Renal cortex interstitium (tissue), 15 donors: Measurements from ENCODE around the gene NCOA1. TPM values are rescaled to one million over a fixed set of nuclear protein-coding genes. Genes with fewer than 3 reads are reported as not detected.
A peak's percentile ranks its signal among the peaks of the same experiment; 100 is the strongest.
"Not testable (repeated sequence)": the region's sequence is repeated elsewhere in the genome, so short reads cannot be mapped to it uniquely, and the experiment has no call there.

Experiments used
- DNase-seq, 11 donors: peaks; one replicate each; pipeline ENCODE4 v3.0.0-alpha.2; 2013; ENCODE audit warnings: low read depth in 9 of 11, low spot score in 4 of 11; ENCODE audit errors: extremely low read depth in 1 of 11
- long read RNA-seq, 16 experiments: transcript quantifications; one replicate each; lab custom pipeline, GENCODE V29; 2026
- polyA plus RNA-seq, 3 donors: library from polyadenylated mRNA; unstranded; fragments of 120-200 nt; gene quantifications; one replicate each; pipeline ENCODE4 v1.2.1, GENCODE V29; 2013; ENCODE audit not compliant: insufficient read length in 3 of 3

The NCOA1 gene
- polyA plus RNA-seq, result 10 to 100 TPM; 41.3 to 44.6 (median 43.7) TPM
- long read RNA-seq, donor 1, result 0 reads
- long read RNA-seq, donor 2, result 0 reads
- long read RNA-seq, donor 3, partial matches to known transcripts, result 13 of 15 reads
- long read RNA-seq, donor 3, other reads (novel, unspliced or antisense), result 0 of 15 reads
- long read RNA-seq, donor 4, result 0 reads
- long read RNA-seq, donor 5, result 0 reads
- long read RNA-seq, donor 6, partial matches to known transcripts, result 0 of 5 reads
- long read RNA-seq, donor 6, other reads (novel, unspliced or antisense), result 5 of 5 reads
- long read RNA-seq, donor 7, result 0 reads
- long read RNA-seq, donor 8, partial matches to known transcripts, result 0 of 7 reads
- long read RNA-seq, donor 8, other reads (novel, unspliced or antisense), result 5 of 7 reads
- long read RNA-seq, donor 9, result 0 reads
- long read RNA-seq, donor 10, partial matches to known transcripts, result 0 of 5 reads
- long read RNA-seq, donor 10, other reads (novel, unspliced or antisense), result 5 of 5 reads
- long read RNA-seq, donor 11, partial matches to known transcripts, result 5 of 6 reads
- long read RNA-seq, donor 11, other reads (novel, unspliced or antisense), result 0 of 6 reads
- long read RNA-seq, donor 12, result 0 reads
- long read RNA-seq, donor 13, partial matches to known transcripts, result 15 of 23 reads
- long read RNA-seq, donor 13, other reads (novel, unspliced or antisense), result 7 of 23 reads
- long read RNA-seq, donor 14, result 0 reads
- long read RNA-seq, donor 15, result 0 reads
- long read RNA-seq, donor 16, partial matches to known transcripts, result 7 of 13 reads
- long read RNA-seq, donor 16, other reads (novel, unspliced or antisense), result 6 of 13 reads

DNA sequence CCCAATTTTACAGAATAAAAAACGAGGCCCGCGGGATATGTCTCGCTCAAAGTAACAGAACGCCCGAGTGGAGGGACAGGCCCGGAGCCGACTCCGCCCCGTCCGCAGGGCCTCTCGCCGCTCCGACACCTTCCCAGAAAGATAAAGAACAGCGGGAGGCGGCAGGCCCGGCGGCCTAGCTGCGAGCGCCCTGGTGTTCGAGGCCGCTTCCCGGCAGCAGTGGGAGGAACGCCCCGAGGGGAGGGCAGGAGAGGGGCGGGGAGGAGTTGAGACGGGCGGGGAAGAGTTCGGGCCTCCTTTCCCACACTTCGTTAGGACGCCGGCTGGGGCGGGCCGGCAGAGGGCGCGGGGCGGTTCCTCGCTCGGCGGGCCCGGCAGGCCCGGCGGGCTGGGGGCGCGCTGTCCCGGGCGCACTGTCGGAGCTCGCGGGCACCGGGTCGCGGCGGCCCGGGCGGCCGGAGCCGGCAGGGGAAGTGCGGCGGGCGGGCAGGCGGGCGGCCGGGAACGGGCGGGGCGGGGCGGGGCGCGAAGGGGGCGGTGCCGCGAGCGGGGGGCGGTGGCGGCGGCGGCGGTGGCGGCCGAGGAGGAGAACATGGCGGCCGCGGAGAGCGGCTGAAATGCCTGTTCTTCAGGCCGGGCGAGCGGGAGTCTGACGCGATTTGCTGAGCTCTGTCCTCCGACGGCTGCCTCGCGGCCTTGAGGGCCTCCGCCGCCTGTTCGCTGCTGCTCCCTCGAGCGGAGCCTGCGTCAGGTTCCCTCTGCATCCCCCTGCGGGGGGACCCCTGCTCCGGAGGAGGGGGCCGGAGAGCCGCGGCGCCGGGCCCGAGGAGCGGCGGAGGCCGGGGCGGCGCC lies at the start of gene NCOA1:
Gene NCOA1, plus strand, starts transcription at position 565 of the 852 bp plus-strand sequence. CDS start 167,424 bp downstream, outside the sequence.
- peak in 9 of 11 donors; percentile 64 to 85 (median 79) for DNase-seq

DNA sequence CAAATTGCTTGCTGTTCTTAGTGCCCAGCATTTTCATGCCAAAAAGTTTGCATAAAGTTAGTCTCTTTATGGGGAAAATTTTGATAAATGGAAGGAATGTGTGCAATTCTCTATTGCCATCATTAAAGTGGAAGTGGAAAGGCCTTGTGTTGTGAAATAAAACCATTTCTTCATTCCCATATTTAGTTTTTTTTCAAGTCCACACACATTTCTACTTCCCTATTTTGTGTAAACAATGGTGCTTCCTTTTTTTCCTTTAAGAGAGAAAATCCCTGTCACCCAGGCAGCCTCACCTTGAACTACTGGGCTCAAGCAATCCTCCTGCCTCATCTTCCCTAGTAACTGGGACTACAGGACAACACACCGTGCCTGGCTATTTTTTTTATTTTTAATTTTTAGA lies 42.3 kb upstream of the NCOA1 start:
- no peak for DNase-seq

DNA sequence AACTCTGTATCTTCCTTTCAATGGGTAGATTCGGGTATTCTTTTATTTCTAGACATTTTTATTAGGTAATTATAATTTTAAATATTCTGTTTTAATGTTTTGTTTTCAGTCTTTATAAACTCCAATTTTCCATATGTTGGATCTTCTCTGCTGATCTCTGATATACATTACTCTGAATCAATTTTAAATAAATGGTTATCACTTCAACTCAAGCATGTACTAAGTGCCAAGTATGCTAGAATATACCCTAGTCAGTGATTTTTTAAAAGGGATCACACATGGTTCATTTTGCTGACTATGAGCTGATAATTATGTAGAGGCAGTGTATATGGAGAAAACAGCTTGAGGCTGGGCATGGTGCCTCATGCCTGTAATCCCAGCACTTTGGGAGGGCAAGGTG lies 41.7 kb upstream of the NCOA1 start:
- DNase-seq, result no peak

DNA sequence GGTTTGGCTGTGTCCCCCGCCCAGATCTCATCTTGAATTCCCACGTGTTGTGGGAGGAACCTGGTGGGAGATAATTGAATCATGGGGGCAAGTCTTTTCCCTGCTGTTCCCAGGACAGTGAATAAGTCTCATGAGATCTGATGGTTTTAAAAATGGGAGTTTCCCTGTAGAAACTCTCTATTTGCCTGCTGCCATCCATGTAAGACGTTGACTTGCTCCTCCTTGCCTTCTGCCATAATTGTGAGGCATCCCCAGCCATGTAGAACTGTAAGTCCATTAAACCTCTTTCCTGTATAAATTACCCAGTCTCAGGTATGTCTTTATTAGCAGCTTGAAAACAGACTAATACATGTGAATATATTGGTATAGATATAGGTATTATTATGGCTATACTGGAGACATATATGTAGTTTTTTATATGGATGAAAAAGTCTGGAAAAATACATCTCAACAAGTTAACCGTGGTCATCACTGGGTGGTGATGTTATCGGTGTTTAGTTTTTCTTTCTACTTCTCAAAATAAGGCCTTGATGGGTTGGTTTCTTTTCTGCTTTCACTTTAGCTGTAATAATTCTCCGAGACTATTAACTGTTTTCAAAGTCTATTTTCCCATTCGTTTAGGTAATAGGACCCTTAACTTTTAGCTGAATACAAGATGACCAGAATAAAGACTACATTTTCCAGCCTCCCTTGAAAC lies 39.1 kb upstream of the NCOA1 start:
- DNase-seq, result no peak

DNA sequence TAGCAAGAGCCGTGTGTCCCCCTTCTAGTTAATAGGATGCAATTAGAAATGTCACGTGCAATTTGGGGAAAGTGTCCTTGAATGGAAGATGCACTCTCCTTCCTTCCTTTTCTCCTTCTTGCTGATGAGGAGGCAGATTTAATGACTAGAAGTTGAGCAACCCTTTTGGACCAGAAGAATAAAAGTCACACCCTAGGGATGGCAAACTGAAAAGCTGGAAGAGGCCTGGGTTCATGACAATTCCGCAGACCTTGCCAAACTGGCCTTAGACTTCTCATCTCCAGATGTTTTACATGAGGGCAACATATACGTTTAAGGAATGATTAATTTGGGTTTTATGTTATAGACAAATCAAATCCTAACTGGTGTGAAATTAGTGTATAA lies 38.6 kb upstream of the NCOA1 start:
- DNase-seq, result no peak

DNA sequence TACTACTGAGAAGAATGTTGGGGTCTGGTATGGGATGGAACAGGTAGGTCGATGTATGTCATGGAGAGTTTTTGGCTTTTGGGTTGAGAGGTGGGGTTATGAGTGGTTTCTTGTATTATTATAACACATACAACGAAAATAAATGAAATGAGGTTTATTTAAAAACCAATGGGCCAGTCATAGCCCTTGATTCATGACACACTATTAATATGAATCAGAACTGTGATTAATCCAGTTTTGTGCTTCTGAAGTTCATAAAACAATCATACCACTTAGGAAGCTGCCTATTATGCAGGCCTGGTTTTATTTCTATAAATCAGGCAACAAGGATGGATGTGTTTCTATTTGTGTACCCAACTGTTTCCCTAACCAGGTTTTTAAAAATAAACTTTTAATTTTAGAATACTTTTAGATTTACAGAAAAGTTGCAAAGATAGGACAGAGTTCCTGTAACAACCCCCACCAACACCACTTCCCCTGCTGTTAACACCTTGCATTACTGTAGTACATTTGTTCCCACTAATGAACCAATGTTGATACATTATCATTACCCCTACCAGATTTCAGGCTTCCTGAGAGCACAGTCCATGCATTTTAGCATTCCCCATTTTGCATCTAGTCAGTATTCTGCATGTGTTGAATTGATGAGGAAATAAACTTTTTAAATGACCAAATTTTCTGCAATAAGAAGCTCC lies 37.5 kb upstream of the NCOA1 start:
- no peak for DNase-seq

DNA sequence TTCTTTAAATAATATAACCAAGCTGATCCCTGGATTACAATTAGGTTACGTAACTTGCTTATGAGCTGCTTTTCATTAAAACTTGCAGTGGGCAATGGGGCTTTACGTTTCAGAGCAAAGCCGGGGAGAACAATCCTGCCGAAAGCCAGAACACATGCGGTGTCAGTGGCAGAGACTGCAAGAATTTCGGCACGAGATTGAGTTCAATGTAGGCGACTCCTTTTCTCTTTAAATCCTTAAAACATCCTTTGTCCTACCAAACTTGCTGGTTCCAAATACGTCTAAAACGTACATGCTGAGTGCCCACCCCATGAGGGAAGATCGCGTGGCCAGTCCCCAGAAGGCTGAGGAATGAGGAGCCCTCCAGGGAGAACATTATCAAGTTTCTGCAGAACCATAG lies 36.8 kb upstream of the NCOA1 start:
- DNase-seq, result peak in 4 of 11 donors; percentile 15 to 23 (median 19)

DNA sequence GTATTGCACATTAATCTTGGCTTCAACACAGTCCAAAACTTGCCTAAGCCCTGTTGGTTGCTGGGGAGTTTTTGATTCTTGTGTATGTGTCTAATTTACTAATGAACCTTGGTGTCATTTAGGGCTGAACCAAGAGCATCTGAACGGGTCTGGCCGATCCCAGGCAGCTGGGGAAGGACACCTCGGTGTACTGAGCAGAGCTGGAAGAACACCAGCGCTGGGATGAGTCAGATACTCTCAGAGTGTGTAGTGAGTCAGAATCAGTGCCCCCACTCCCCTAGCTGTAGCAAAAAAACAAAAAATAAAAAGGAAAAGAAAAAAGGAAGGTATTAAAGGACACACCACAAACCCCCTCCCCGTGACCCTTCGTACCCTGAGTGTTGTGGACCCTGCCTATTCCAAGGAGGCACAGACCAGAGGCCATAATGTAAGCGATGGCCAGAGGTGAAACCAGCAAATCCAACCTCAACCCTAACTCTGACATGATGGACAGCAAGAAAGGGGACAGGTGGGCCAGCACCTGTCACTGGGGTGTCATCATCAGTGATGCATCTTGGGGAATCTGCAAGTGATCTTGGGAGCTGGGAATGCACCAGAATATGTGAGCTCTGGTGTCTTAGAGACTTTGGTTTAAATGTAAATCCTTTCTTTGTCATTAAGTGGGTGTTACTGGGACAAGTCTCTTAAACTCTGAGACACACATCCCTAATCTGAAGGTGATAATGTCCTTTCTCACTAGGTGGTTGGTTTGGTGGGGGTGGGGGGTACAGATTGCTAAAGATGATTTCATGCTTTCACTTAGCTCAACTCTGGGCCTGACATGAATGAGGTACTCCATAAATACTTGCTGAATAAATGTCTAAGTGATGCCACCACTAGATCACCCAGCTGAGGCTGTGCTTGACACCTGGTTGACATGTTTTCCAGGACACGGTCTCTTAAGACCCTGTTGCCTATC lies 34.2 kb upstream of the NCOA1 start:
- no peak for DNase-seq

DNA sequence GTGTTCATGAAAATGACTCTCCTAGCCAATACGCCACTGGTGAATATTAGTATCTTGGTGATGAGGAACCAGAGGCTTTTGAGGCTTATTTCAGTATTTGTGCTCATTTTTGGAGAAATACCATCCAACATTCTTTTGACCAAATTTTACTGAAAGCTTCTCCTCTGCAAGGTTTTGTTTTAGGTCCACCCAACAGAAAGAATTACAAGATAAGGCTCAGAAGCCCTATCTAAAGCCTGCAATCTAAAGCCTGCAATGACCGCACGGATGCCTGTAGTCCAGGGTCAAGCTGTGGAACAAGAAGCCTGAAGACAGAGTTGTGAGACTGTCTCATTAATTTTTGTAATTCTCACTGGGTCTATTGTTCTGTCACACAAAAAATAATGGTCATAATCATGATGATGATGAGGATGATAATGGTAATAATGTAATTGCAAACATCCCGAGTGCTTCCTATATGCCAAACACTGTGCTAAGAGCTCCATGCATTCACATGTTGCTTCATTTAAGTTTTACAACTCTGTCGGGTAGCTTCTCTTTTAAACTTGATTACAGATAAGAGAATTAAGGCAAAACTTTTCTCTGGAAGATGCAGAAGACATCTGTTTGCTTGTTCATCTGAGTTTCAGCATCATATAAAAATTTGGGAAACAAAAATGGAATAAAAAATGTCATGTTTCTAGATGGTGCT lies 33.2 kb upstream of the NCOA1 start:
- DNase-seq, result no peak

DNA sequence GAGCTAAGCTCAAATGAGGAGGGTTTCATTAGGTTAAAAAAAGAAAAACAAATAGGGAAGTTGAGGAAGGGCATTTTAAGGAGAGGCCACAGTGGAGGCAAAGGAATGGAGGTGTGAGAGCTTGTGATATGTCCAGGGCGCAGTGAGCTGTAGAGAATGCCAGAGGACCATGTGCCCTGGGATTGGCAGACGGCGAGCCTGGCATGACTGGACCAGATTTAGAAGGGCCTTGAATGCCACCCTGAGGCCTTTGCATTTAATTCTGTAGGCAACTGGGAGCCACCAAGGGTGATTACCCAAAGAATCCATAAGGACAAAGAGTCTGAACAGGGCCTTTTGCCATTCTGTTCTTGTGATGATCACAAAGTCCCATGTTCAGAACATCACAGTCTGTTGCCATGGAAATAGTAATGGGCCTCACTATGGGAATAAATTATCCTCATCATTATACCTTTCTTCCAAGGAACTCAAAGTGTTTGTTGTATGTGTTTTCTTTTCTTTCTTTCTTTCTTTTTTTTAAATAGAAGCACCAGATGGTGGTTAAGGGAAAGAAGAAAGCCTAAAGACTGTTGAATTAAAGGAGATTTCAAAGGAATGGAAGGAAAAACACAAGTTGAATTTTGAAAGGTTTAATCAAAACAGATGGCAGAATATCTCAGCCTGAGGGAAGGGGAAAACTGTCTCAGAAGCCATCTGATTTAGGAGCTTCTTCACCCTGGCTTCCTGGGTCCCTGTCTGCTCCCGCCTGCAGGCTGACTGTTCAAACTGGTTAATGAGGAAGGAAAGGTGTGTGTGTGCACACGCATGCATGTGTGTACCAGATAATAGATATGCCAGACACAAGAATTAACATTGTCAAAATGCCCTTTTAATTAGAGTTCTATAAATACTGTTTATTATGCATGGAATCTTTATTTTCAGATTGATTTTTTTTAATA lies 31.6 kb upstream of the NCOA1 start:
- DNase-seq, result no peak

DNA sequence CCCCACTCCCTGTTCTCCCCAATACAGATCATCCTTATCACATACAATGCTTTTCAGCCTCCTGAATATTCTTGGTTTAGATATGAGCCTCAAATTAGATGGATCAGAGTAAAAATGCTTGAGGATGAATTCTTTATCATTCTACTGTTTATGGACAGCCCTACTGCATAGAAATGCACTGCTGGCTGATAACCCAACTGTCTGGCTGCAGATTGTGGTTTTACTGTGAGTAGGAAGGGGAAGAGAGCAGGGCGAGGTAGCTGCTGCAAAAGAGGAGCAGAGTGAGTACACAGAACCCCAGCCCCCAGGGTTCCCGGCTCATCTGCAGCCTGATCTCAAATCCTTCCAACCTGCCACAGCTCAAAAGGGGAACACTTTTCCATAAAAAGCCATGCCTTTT lies 29.4 kb upstream of the NCOA1 start:
- no peak for DNase-seq

DNA sequence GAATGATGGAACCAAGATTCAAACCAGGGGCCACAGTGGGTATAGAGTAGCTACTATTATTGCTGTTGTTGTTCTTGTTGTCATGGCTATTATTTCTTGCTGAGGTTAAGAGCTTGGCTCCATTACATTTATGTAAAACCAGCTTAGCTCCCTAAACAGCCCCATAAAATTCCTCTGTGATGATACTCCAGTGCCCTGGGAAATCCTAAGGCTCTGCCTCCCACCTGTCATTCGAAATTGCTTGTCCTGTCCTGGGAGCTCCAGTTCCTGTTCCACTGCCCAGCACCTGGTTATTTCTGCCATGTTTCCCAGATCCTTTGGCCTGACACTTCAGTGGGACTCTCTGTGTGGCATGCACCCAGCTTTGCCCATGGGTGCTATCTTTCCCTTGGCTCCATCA lies 27.8 kb upstream of the NCOA1 start:
- no peak for DNase-seq

DNA sequence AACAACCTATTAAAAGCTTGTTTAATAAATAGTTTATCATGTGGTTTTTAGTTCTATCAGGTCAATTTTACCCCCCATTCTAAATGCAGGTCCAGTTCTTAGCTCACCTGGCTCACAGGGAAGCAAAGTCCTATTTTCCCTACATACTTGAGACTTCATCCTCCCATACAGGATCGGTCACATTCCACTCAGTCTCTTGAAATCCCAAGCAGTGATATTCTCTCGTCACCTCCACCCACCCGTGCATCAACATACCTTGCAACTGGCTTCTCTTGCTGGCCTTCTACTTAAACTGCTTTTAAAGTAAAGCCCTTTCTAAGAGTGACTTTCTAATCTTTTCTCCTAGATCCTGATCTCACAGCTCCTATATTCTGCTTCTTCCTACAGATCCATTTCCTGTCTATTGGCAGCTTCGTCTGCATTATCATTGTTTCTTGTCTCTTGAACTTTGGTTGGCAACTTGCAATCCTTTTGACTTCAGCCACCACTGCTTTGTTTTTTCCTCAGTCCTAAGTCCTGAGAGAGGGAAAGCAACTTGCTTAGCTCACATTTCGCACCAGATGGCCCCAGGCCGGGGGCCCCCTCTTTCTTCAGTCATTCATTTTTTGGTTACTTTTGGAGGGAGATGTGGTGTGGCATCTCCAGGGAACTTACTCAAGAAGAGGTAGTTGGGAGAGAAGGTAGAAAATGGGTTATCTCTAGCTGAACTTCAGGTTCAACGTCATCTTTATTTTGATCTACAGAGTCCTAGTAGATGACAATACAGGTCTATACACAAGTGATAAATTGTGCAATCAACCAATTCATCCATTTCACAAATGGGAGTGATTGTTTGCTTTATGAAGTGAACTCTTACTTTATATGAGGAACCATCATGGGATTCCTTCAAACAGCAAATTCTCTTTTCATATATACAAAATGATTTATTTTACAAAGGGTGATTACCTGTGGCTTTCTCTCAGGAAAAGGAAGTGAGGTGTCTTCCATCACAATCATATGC lies 23.9 kb upstream of the NCOA1 start:
- no peak for DNase-seq

DNA sequence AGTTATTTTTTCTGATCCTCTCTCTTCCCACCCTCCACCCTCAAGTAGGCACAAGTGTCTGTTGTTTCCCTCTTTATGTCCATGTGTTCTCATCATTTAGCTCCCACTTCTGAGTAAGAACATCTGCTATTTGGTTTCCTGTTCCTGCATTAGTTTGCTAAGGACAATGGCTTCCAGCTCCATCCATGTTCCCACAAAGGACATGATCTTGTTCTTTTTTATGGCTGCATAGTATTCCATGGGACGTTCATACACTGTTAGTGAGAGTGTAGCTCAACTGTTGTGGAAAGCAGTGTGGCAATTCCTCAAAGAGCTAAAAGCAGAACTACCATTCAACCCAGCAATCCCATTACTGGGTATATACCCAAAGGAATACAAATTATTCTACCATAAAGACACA lies 22.6 kb upstream of the NCOA1 start:
- not testable (repeated sequence) for DNase-seq
